Hepatic stellate cell (primary cell): Measurements from ENCODE around the gene AP3S2.
A peak's percentile ranks its signal among the peaks of the same experiment; 100 is the strongest.
"Not testable (repeated sequence)": the region's sequence is repeated elsewhere in the genome, so short reads cannot be mapped to it uniquely, and the experiment has no call there.

ENCODE experiments used
- DNase-seq: peaks from one replicate; pipeline ENCODE4 v3.0.0; 2011; ENCODE audit warnings: low spot score

AP3S2 gene

GRCh38 chr15:89893696-89894447 lies at the start of gene AP3S2:
Gene AP3S2 (minus strand): TSS chr15:89893994. CDS start chr15:89893949, 45 bp downstream.
- peak; percentile 89 for DNase-seq

- DNase-seq, result no peak
These were observed 46.1 kb upstream of the AP3S2 start for GRCh38 chr15:89939910-89940309.

GRCh38 chr15:89939377-89939776 lies 45.6 kb upstream of the AP3S2 start:
- not testable (repeated sequence) for DNase-seq

- DNase-seq, result no peak
These were observed 43.9 kb upstream of the AP3S2 start for GRCh38 chr15:89937365-89938350.

- DNase-seq, result no peak
These were observed 43.0 kb upstream of the AP3S2 start for GRCh38 chr15:89936786-89937265.

- DNase-seq, result no peak
These were observed 42.4 kb upstream of the AP3S2 start for GRCh38 chr15:89936051-89936785.

- no peak for DNase-seq
These were observed 39.1 kb upstream of the AP3S2 start for GRCh38 chr15:89932880-89933279.

GRCh38 chr15:89928421-89928820 lies 34.6 kb upstream of the AP3S2 start:
- DNase-seq, result no peak

GRCh38 chr15:89926158-89926557 lies 32.4 kb upstream of the AP3S2 start:
- no peak for DNase-seq

- DNase-seq, result no peak
These were observed 23.8 kb upstream of the AP3S2 start for GRCh38 chr15:89917442-89918101.

GRCh38 chr15:89916660-89917059 lies 22.9 kb upstream of the AP3S2 start:
- DNase-seq, result no peak

GRCh38 chr15:89912674-89913396 lies 19.0 kb upstream of the AP3S2 start, which contains the start of gene ARPIN:
Gene ARPIN (minus strand): TSS chr15:89912952. CDS start chr15:89912835, 117 bp downstream.
- DNase-seq, result peak; percentile 72

- peak; percentile 52 for DNase-seq
These were observed 18.4 kb upstream of the AP3S2 start for GRCh38 chr15:89912145-89912673.

- DNase-seq, result no peak
These were observed 17.3 kb upstream of the AP3S2 start for GRCh38 chr15:89910891-89911626.

GRCh38 chr15:89909611-89910010 lies 15.8 kb upstream of the AP3S2 start:
- DNase-seq, result no peak

GRCh38 chr15:89908226-89908625 lies 14.4 kb upstream of the AP3S2 start:
- no peak for DNase-seq

GRCh38 chr15:89907289-89907688 lies 13.5 kb upstream of the AP3S2 start:
- no peak for DNase-seq

GRCh38 chr15:89905846-89906378 lies 12.1 kb upstream of the AP3S2 start:
- no peak for DNase-seq

GRCh38 chr15:89904519-89904918 lies 10.7 kb upstream of the AP3S2 start:
- DNase-seq, result no peak

GRCh38 chr15:89903858-89904130 lies 10.0 kb upstream of the AP3S2 start:
- no peak for DNase-seq
